ENCODE data around the gene ADH5.

- TF ChIP-seq REST (IDR thresholded peaks at IDR 0.05; ENCODE audit: low read depth) (no peak), CEBPB (IDR thresholded peaks at IDR 0.05) (no peak), RAD21 (IDR thresholded peaks at IDR 0.05; ENCODE audit: low read depth) (no peak), NFIC (IDR thresholded peaks at IDR 0.05) (no peak), YY1 (IDR thresholded peaks at IDR 0.05; ENCODE audit: low read depth) (no peak), EP300 (IDR thresholded peaks at IDR 0.05; ENCODE audit: borderline replicate concordance) (no peak), TAF1 (IDR thresholded peaks at IDR 0.05; ENCODE audit: low read depth) (no peak), TCF12 (IDR thresholded peaks at IDR 0.05; ENCODE audit: low read depth) (no peak), CREB1 (IDR thresholded peaks at IDR 0.05; ENCODE audit: low read depth) (no peak), MAX (IDR thresholded peaks at IDR 0.05) (no peak), FOXM1 (IDR thresholded peaks at IDR 0.05; ENCODE audit: borderline replicate concordance, low read depth) (no peak), EGR1 (IDR thresholded peaks at IDR 0.05) (no peak)
- TF ChIP-seq, protein P1, sequence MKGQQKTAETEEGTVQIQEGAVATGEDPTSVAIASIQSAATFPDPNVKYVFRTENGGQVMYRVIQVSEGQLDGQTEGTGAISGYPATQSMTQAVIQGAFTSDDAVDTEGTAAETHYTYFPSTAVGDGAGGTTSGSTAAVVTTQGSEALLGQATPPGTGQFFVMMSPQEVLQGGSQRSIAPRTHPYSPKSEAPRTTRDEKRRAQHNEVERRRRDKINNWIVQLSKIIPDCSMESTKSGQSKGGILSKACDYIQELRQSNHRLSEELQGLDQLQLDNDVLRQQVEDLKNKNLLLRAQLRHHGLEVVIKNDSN (IDR thresholded peaks at IDR 0.05), result no peak
Measured at GRCh38 chr4:99131378-99131777, 42.8 kb upstream of the ADH5 start.

Measured in Ishikawa (cell line).